ENCODE results near the gene DYSF. TPM values are rescaled to one million over a fixed set of nuclear protein-coding genes. Genes with fewer than 3 reads are reported as not detected.

Gene DYSF
- total and polyA plus RNA-seq, 2 donors (not counting 3 experiments of a cell fraction or from before 2014, with no cell fraction given) = 50.9 to 152 TPM

GRCh38 chr2:71702071-71702970, 249.0 kb downstream of the DYSF start:
- H3K36me3 ChIP-seq (ENCODE audit: control insufficient read depth in 2 of 2, extremely low read depth in 1 of 2, insufficient read depth in 2 of 2, low read length in 2 of 2) = no peaks in the 10 kb centered on the region
- no peaks in the 10 kb centered on the region for H4K20me1 ChIP-seq (replicated peaks; ENCODE audit: control insufficient read depth, extremely low read depth, insufficient read depth, low read length)
- CTCF ChIA-PET = interaction anchor here (1.2 kb wide), 1 partner anchor 96 kb away, joined by 3 read pairs; no protein-coding TSS in a partner anchor
- FAIRE-seq = no peak
- dilution Hi-C loops (cut with MboI; ENCODE audit: extremely low pct_ligation_motif_present, low sequenced_read_pairs) = no loop called here
- H3K9ac ChIP-seq (replicated peaks; ENCODE audit: extremely low read depth, insufficient read depth, low read length) = no peak overlapping the region
- H2AFZ ChIP-seq (ENCODE audit: low read depth, low read length) = no peak overlapping the region
- POLR2A ChIA-PET = no interaction called here
- intact Hi-C loops (cut with micrococcal nuclease) = no loop called here
- H3K4me1 ChIP-seq (ENCODE audit: control insufficient read depth, extremely low read depth, insufficient read depth, low read length) = no peaks in the 10 kb centered on the region
- no peak overlapping the region for H3K27ac ChIP-seq (ENCODE audit: insufficient read depth, low read depth, low read length)
- no peaks in the 10 kb centered on the region for H3K9me3 ChIP-seq (replicated peaks; ENCODE audit: control insufficient read depth, insufficient read depth, low read length)
- DNase-seq (ENCODE audit: low read depth, low spot score) = no peak
- BruUV-seq (replicated peaks) = no TSS peak
- H3K9me1 ChIP-seq (replicated peaks; ENCODE audit: control insufficient read depth, extremely low read depth, insufficient read depth, low read length) = no peaks in the 10 kb centered on the region
- no peak overlapping the region for H3K4me3 ChIP-seq (replicated peaks in 1 of 3; ENCODE audit: insufficient read depth in 1 of 3, low read depth in 1 of 3, low read length in 3 of 3)
- no peak for TF ChIP-seq POLR2AphosphoS5 (IDR thresholded peaks at IDR 0.05; ENCODE audit: insufficient read depth, low read depth, low read length)
- TF ChIP-seq FOS (IDR thresholded peaks at IDR 0.05; ENCODE audit: borderline replicate concordance, insufficient read depth, low read length) = no peak
- TF ChIP-seq, protein P1, sequence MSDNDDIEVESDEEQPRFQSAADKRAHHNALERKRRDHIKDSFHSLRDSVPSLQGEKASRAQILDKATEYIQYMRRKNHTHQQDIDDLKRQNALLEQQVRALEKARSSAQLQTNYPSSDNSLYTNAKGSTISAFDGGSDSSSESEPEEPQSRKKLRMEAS (IDR thresholded peaks at IDR 0.05; ENCODE audit: insufficient read depth, insufficient read length) = no peak
- no peak for TF ChIP-seq POLR2A (IDR thresholded peaks at IDR 0.05; ENCODE audit: low read depth, low read length)
- TF ChIP-seq GATA2 (IDR thresholded peaks at IDR 0.05; ENCODE audit: insufficient read depth, insufficient read length, low read depth, low read length) = no peak
- no peak for TF ChIP-seq JUN (IDR thresholded peaks at IDR 0.05; ENCODE audit: borderline replicate concordance, insufficient read depth, insufficient read length, low read depth)
- no peak for TF ChIP-seq EZH2 (IDR thresholded peaks at IDR 0.05; ENCODE audit: borderline replicate concordance, low read depth, low read length, severe bottlenecking)
- TF ChIP-seq, protein P2, sequence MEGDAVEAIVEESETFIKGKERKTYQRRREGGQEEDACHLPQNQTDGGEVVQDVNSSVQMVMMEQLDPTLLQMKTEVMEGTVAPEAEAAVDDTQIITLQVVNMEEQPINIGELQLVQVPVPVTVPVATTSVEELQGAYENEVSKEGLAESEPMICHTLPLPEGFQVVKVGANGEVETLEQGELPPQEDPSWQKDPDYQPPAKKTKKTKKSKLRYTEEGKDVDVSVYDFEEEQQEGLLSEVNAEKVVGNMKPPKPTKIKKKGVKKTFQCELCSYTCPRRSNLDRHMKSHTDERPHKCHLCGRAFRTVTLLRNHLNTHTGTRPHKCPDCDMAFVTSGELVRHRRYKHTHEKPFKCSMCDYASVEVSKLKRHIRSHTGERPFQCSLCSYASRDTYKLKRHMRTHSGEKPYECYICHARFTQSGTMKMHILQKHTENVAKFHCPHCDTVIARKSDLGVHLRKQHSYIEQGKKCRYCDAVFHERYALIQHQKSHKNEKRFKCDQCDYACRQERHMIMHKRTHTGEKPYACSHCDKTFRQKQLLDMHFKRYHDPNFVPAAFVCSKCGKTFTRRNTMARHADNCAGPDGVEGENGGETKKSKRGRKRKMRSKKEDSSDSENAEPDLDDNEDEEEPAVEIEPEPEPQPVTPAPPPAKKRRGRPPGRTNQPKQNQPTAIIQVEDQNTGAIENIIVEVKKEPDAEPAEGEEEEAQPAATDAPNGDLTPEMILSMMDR (IDR thresholded peaks at IDR 0.05; ENCODE audit: extremely low read depth in 1 of 2, insufficient read depth in 1 of 2, low read depth in 1 of 2, low read length in 2 of 2) = no peak
- no peak for TF ChIP-seq MYC (IDR thresholded peaks at IDR 0.05; ENCODE audit: low read depth, low read length)
- peaks cover 0 to 2% of the 10 kb centered on the region in 2 experiments for H3K27me3 ChIP-seq (ENCODE audit: control insufficient read depth in 2 of 2, insufficient read depth in 2 of 2, low read length in 2 of 2)
- H3K79me2 ChIP-seq (ENCODE audit: control insufficient read depth, insufficient read depth, low read length) = no peaks in the 10 kb centered on the region
- H3K4me2 ChIP-seq (ENCODE audit: insufficient read depth, low read length) = no peak overlapping the region

All from endothelial cell of umbilical vein (primary cell).